Endothelial cell of umbilical vein (primary cell): ENCODE results near the gene CRYGN. TPM values are rescaled to one million over a fixed set of nuclear protein-coding genes. Genes with fewer than 3 reads are reported as not detected.

Experiments
- Bru-seq: library from RNA; stranded (reverse); fragments of 400-500 nt; gene quantifications from one replicate; lab custom pipeline; 2021; lab: Mats Ljungman, UMichigan
- BruChase-seq, 2 experiments: library from RNA; stranded (reverse); fragments of 400-500 nt; gene quantifications; one replicate each; lab custom pipeline; 2021; lab: Mats Ljungman, UMichigan
- BruUV-seq: library from RNA; stranded (reverse); fragments of 400-500 nt; replicated peaks from 2 replicates; lab custom pipeline; 2021; lab: Mats Ljungman, UMichigan
- CTCF ChIA-PET: fragments of 300-600, 350-600 bp; sonication (Branson Sonifier 250); formaldehyde crosslinking; loops from one replicate; lab custom pipeline; 2021; ENCODE audit warnings: antibody characterized with exemption, inconsistent platforms; lab: Charles Lee
- POLR2A ChIA-PET: fragments of 300-600, 350-600 bp; sonication (Branson Sonifier 250); formaldehyde crosslinking; loops from one replicate; lab custom pipeline; 2021; ENCODE audit warnings: antibody characterized with exemption, inconsistent platforms; lab: Charles Lee
- DNase-seq: peaks from one replicate; pipeline ENCODE4 v3.0.0-alpha.2; 2011; ENCODE audit warnings: low read depth, low spot score
- FAIRE-seq: peaks from 2 replicates; lab custom pipeline; 2011; peaks lifted over from hg19 to GRCh38; lab: Jason Lieb, UNC
- H2AFZ ChIP-seq: 2 replicates; pipeline ENCODE4 v1.6.0; 2012; ENCODE audit warnings: low read depth, low read length, control low read depth, inconsistent platforms
- H3K27ac ChIP-seq: 2 replicates; pipeline ENCODE4 v1.5.1; 2011; ENCODE audit warnings: low read depth, mild to moderate bottlenecking, control low read depth, low read length, moderate library complexity; ENCODE audit not compliant: insufficient read depth
- H3K27me3 ChIP-seq, 2 experiments: 2 replicates each; pipeline versions ENCODE4 v1.6.0 to v1.6.1; 2011; ENCODE audit warnings: low read length in 2 of 2, mixed read lengths in 1 of 2; ENCODE audit not compliant: control insufficient read depth in 2 of 2, insufficient read depth in 2 of 2
- H3K36me3 ChIP-seq, 2 experiments: 2 replicates in 1 of 2; 3 replicates in 1 of 2; pipeline ENCODE4 v1.5.1; 2011; ENCODE audit warnings: low read length in 2 of 2, mild to moderate bottlenecking in 1 of 2, moderate library complexity in 1 of 2; ENCODE audit not compliant: control insufficient read depth in 2 of 2, insufficient read depth in 2 of 2; ENCODE audit errors: extremely low read depth in 1 of 2
- H3K4me1 ChIP-seq: 3 replicates; pipeline ENCODE4 v1.5.1; 2011; ENCODE audit warnings: mild to moderate bottlenecking, low read length; ENCODE audit not compliant: control insufficient read depth, insufficient read depth; ENCODE audit errors: extremely low read depth
- H3K4me2 ChIP-seq: 2 replicates; pipeline ENCODE4 v1.6.1; 2011; ENCODE audit warnings: low read length, control low read depth, mixed read lengths; ENCODE audit not compliant: insufficient read depth
- H3K4me3 ChIP-seq, 3 experiments: fragments of 200-600 bp in 1 of 3; sonication (generic), shearing (Covaris generic) in 1 of 3; replicated peaks in 1 of 3; 2 replicates each; pipeline ENCODE4 v1.5.1; 2011 to 2016; ENCODE audit warnings: control low read depth in 3 of 3, low read length in 3 of 3, mild to moderate bottlenecking in 2 of 3, inconsistent platforms in 1 of 3, low read depth in 1 of 3, moderate library complexity in 1 of 3; ENCODE audit not compliant: insufficient read depth in 1 of 3
- H3K79me2 ChIP-seq: 2 replicates; pipeline ENCODE4 v1.6.0; 2012; ENCODE audit warnings: low read length, inconsistent platforms; ENCODE audit not compliant: control insufficient read depth, insufficient read depth
- H3K9ac ChIP-seq: replicated peaks from 2 replicates; pipeline ENCODE3; 2011; ENCODE audit warnings: low read length, control low read depth; ENCODE audit not compliant: insufficient read depth; ENCODE audit errors: extremely low read depth
- H3K9me1 ChIP-seq: replicated peaks from 3 replicates; pipeline ENCODE4 v1.6.0; 2011; ENCODE audit warnings: mild to moderate bottlenecking, low read length; ENCODE audit not compliant: control insufficient read depth, insufficient read depth; ENCODE audit errors: extremely low read depth
- H3K9me3 ChIP-seq: replicated peaks from 2 replicates; pipeline ENCODE4 v1.5.1; 2012; ENCODE audit warnings: low read length, inconsistent platforms; ENCODE audit not compliant: control insufficient read depth, insufficient read depth
- H4K20me1 ChIP-seq: replicated peaks from 2 replicates; pipeline ENCODE3; 2011; ENCODE audit warnings: mild to moderate bottlenecking, low read length; ENCODE audit not compliant: control insufficient read depth, insufficient read depth; ENCODE audit errors: extremely low read depth
- CTCF ChIP-seq, 2 donors: IDR thresholded peaks; 1 replicate in 1 of 2; 2 replicates in 1 of 2; pipeline ENCODE4 v1.5.1; 2011; ENCODE audit warnings: low read length in 2 of 2, mild to moderate bottlenecking in 2 of 2, moderate library complexity in 2 of 2, control low read depth in 1 of 2, inconsistent platforms in 1 of 2, low read depth in 1 of 2; ENCODE audit not compliant: insufficient read depth in 1 of 2; ENCODE audit errors: extremely low read depth in 1 of 2
- EZH2 ChIP-seq: IDR thresholded peaks from 2 replicates; pipeline ENCODE4 v1.6.1; 2012; ENCODE audit warnings: borderline replicate concordance, low read depth, mild to moderate bottlenecking, moderate library complexity, low read length, inconsistent platforms; ENCODE audit not compliant: severe bottlenecking
- FOS ChIP-seq: IDR thresholded peaks from 2 replicates; pipeline ENCODE4 v1.6.1; 2011; ENCODE audit warnings: mild to moderate bottlenecking, low read length, moderate library complexity, borderline replicate concordance; ENCODE audit not compliant: insufficient read depth
- GATA2 ChIP-seq: IDR thresholded peaks from 2 replicates; pipeline ENCODE4 v1.7.0; 2011; ENCODE audit warnings: low read depth, mild to moderate bottlenecking, moderate library complexity, mixed read lengths, low read length; ENCODE audit not compliant: insufficient read length, insufficient read depth
- JUN ChIP-seq: IDR thresholded peaks from 2 replicates; pipeline ENCODE4 v1.6.1; 2011; ENCODE audit warnings: borderline replicate concordance, low read depth; ENCODE audit not compliant: insufficient read length, insufficient read depth
- MAX ChIP-seq: IDR thresholded peaks from 2 replicates; pipeline ENCODE4 v1.6.1; 2011; ENCODE audit not compliant: insufficient read depth, insufficient read length
- MYC ChIP-seq: IDR thresholded peaks from one replicate; pipeline ENCODE4 v1.6.1; 2011; ENCODE audit warnings: mild to moderate bottlenecking, low read depth, low read length
- POLR2A ChIP-seq: IDR thresholded peaks from 2 replicates; pipeline ENCODE4 v1.6.1; 2012; ENCODE audit warnings: low read depth, mild to moderate bottlenecking, control low read depth, low read length
- POLR2AphosphoS5 ChIP-seq: IDR thresholded peaks from 2 replicates; pipeline ENCODE4 v1.6.1; 2012; ENCODE audit warnings: low read depth, mild to moderate bottlenecking, control low read depth, low read length, moderate library complexity; ENCODE audit not compliant: insufficient read depth
- dilution Hi-C: fragments of 300-500 bp; cut with MboI; formaldehyde crosslinking; loops from one replicate; pipeline ENCODE4 v1.15.0; 2019; ENCODE audit warnings: low sequenced_read_pairs; ENCODE audit not compliant: extremely low pct_ligation_motif_present
- intact Hi-C: fragments of 100-400 bp; cut with micrococcal nuclease; formaldehyde crosslinking; loops from one replicate; pipeline ENCODE4 v1.10.0; 2022
- long read RNA-seq: library from polyadenylated mRNA; stranded (forward); transcript quantifications from one replicate; pipeline ENCODE4 v2.0.0, GENCODE V29; 2021
- polyA minus RNA-seq, 3 experiments: library from RNA; depleted of rRNA, polyadenylated mRNA; stranded (reverse); fragments of >200 nt; gene quantifications; 1 replicate in 1 of 3; 2 replicates in 2 of 3; pipeline ENCODE4 v1.2.3, GENCODE V29; 2011
- polyA plus RNA-seq, 4 experiments: library from polyadenylated mRNA; depleted of rRNA in 3 of 4; stranded (reverse) in 3 of 4; unstranded in 1 of 4; fragments of >200 nt; gene quantifications; 2 replicates each; pipeline versions ENCODE4 v1.2.1 to v1.2.3, GENCODE V29; 2011 to 2012; ENCODE audit warnings: missing spikeins in 1 of 4
- total RNA-seq: library from RNA; stranded (reverse); gene quantifications from 2 replicates; pipeline ENCODE4 v1.2.3, GENCODE V29; 2021

The CRYGN gene
- not detected in 2 replicates for total RNA-seq
- polyA plus RNA-seq = not detected in 2 replicates
- polyA plus RNA-seq (2011; cell fraction: cytosol; rRNA removed) = not detected in 2 replicates
- not detected in 2 replicates for polyA plus RNA-seq (2011; cell fraction: nucleus; rRNA removed)
- not detected in 2 replicates for polyA plus RNA-seq (2012)
- not detected in 2 replicates for polyA minus RNA-seq
- polyA minus RNA-seq (2011; cell fraction: cytosol; rRNA and poly(A)+ RNA removed) = not detected
- not detected in 2 replicates for polyA minus RNA-seq (2011; cell fraction: nucleus; rRNA and poly(A)+ RNA removed)
- Bru-seq, nascent RNA = not detected
- percentile 8 among the genes with signal in this experiment for BruChase-seq, experiment 1, labeled RNA remaining after a 6-hour chase
- percentile 10 among the genes with signal in this experiment for BruChase-seq, experiment 2, labeled RNA remaining after a 2-hour chase
- long read RNA-seq = 0 reads

GRCh38 chr7:151439855-151440798 is at the start of gene CRYGN:
TSS of gene CRYGN (minus strand) at chr7:151440141. CDS start at chr7:151439917, 224 bp downstream.
- no peaks in the 10 kb centered on the region for H4K20me1 ChIP-seq
- H3K27me3 ChIP-seq = peaks cover 21 to 34% of the 10 kb centered on the region in 2 experiments
- H3K9me1 ChIP-seq = no peaks in the 10 kb centered on the region
- intact Hi-C loops (no loop called here), dilution Hi-C loops (no loop called here)
- no peak for TF ChIP-seq EZH2
- no peak for TF ChIP-seq MAX
- TF ChIP-seq JUN = no peak
- no peak for TF ChIP-seq MYC
- no peak for TF ChIP-seq CTCF (IDR thresholded peaks at IDR 0.05; ENCODE audit: extremely low read depth in 1 of 2, insufficient read depth in 1 of 2, low read depth in 1 of 2, low read length in 2 of 2)
- TF ChIP-seq POLR2A = no peak
- TF ChIP-seq GATA2 = no peak
- no peak for TF ChIP-seq FOS
- no peak for TF ChIP-seq POLR2AphosphoS5
- POLR2A ChIA-PET = no interaction called here
- H3K4me1 ChIP-seq = no peaks in the 10 kb centered on the region
- no TSS peak for BruUV-seq
- no peak within 1 kb of the TSS for H3K27ac ChIP-seq
- no peaks in the 10 kb centered on the region for H3K9me3 ChIP-seq
- H3K36me3 ChIP-seq = no peaks in the 10 kb centered on the region
- H3K4me2 ChIP-seq = no peak within 1 kb of the TSS
- DNase-seq (no peak), FAIRE-seq (no peak)
- CTCF ChIA-PET = interaction anchor here (0.6 kb wide), 1 partner anchor 72 kb away, joined by 3 read pairs; no protein-coding TSS in a partner anchor
- no peak within 1 kb of the TSS for H3K9ac ChIP-seq
- no peaks in the 10 kb centered on the region for H3K79me2 ChIP-seq
- H3K4me3 ChIP-seq = no peak within 1 kb of the TSS
- H2AFZ ChIP-seq = no peak within 1 kb of the TSS
